Lower lobe of right lung (tissue), 2 donors: ENCODE measurements around the gene VCL. TPM values are rescaled to one million over a fixed set of nuclear protein-coding genes. Genes with fewer than 3 reads are reported as not detected.
A peak's percentile ranks its signal among the peaks of the same experiment; 100 is the strongest.

ENCODE experiments used
- ATAC-seq, 2 donors: fragments of 200-7000 bp; cut with Tn5 transposase; one replicate each; pipeline ENCODE4 v1.9.1; 2020 to 2022; ENCODE audit warnings: mild to moderate bottlenecking in 2 of 2, moderate library complexity in 2 of 2
- DNase-seq: peaks from one replicate; pipeline ENCODE4 v3.0.0-alpha.2; 2020
- H3K27ac ChIP-seq: fragments of 200-600 bp; one replicate; pipeline ENCODE4 v1.8.0; 2022
- H3K27me3 ChIP-seq: fragments of 200-600 bp; one replicate; pipeline ENCODE4 v1.8.0; 2022; ENCODE audit warnings: low read depth
- H3K36me3 ChIP-seq: fragments of 200-600 bp; one replicate; pipeline ENCODE4 v1.8.0; 2022; ENCODE audit warnings: mild to moderate bottlenecking
- H3K4me1 ChIP-seq: fragments of 200-600 bp; one replicate; pipeline ENCODE4 v1.8.0; 2022
- H3K4me3 ChIP-seq: fragments of 200-600 bp; one replicate; pipeline ENCODE4 v1.8.0; 2022; ENCODE audit warnings: mild to moderate bottlenecking
- H3K9me3 ChIP-seq: fragments of 200-600 bp; one replicate; pipeline ENCODE4 v1.8.0; 2022
- CTCF ChIP-seq: fragments of 200-600 bp; IDR thresholded peaks from one replicate; pipeline ENCODE4 v1.8.0; 2022; ENCODE audit warnings: antibody characterized with exemption, mild to moderate bottlenecking
- intact Hi-C: fragments of 100-400 bp; cut with DNase I; formaldehyde crosslinking; loops from one replicate; pipeline ENCODE4 v1.11.0; 2022
- total RNA-seq: library from RNA; stranded (reverse); fragmentation: NEBNext Ultra II Directional; extraction: Animal tissue kit (Norgen Biotek cat#: 25700); gene quantifications from one replicate; pipeline ENCODE4 v1.2.1, GENCODE V29; 2021
- donor health status: DM: no; HTN: yes; CAD: no; lungs with severe emphysema.

VCL gene
- total RNA-seq, 1 donor from 2014 or later, result 106 TPM

GRCh38 chr10:74051736-74052342, 53.9 kb downstream of the VCL start:
- H3K9me3 ChIP-seq, result no peaks in the 10 kb centered on the region
- no peaks in the 10 kb centered on the region for H3K27me3 ChIP-seq
- ATAC-seq (no peak), DNase-seq (no peak)
- H3K4me1 ChIP-seq, result peaks cover 56% of the 10 kb centered on the region
- H3K36me3 ChIP-seq, result no peaks in the 10 kb centered on the region
- H3K27ac ChIP-seq, result peak overlapping the region; percentile 13
- TF ChIP-seq CTCF, result no peak
- intact Hi-C loops, result no loop called here
- no peak overlapping the region for H3K4me3 ChIP-seq

DNA sequence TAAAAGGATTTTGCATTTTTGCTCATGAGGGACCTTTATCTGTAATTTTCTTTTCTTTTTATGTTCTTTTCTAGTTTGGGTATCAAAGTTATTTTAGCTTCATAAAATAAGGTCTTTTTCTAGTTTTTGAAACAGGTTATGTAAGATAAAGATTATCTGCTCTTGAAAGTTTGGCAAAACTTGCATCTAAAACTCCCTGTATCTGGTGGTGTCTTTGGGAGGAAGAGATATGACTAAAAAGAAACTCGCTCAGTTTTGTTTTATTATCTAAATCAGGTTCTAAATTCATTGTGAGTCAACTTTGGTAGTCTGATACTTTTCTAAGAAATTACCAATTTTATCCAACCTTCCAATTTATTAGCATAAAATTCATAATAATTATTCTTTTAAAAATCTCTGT, 55.1 kb downstream of the VCL start:
- H3K27ac ChIP-seq, result no peak overlapping the region

GRCh38 chr10:74055383-74056049, 57.6 kb downstream of the VCL start:
- no peak for ATAC-seq
- no peak for TF ChIP-seq CTCF
- H3K4me1 ChIP-seq, result peaks cover 50% of the 10 kb centered on the region
- H3K4me3 ChIP-seq, result no peak overlapping the region
- H3K36me3 ChIP-seq, result no peaks in the 10 kb centered on the region
- H3K9me3 ChIP-seq, result no peaks in the 10 kb centered on the region
- no peaks in the 10 kb centered on the region for H3K27me3 ChIP-seq
- DNase-seq, result no peak
- intact Hi-C loops, result no loop called here
- peak overlapping the region; percentile 69 for H3K27ac ChIP-seq

More for the DNA sequence above, 55.1 kb downstream of the VCL start:
- no peaks in the 10 kb centered on the region for H3K9me3 ChIP-seq
- H3K4me3 ChIP-seq, result no peak overlapping the region
- H3K36me3 ChIP-seq, result no peaks in the 10 kb centered on the region
- H3K27me3 ChIP-seq, result no peaks in the 10 kb centered on the region
- TF ChIP-seq CTCF, result no peak
- intact Hi-C loops, result no loop called here
- no peak for ATAC-seq
- DNase-seq, result no peak
- peaks cover 56% of the 10 kb centered on the region for H3K4me1 ChIP-seq

GRCh38 chr10:74056050-74056818, 58.3 kb downstream of the VCL start:
- no peaks in the 10 kb centered on the region for H3K27me3 ChIP-seq
- H3K27ac ChIP-seq, result peak overlapping the region; percentile 69
- no peak overlapping the region for H3K4me3 ChIP-seq
- DNase-seq (no peak), ATAC-seq (peak; percentile 88 to 89)
- intact Hi-C loops, result no loop called here
- H3K9me3 ChIP-seq, result no peaks in the 10 kb centered on the region
- no peak for TF ChIP-seq CTCF
- H3K4me1 ChIP-seq, result peaks cover 52% of the 10 kb centered on the region
- no peaks in the 10 kb centered on the region for H3K36me3 ChIP-seq

DNA sequence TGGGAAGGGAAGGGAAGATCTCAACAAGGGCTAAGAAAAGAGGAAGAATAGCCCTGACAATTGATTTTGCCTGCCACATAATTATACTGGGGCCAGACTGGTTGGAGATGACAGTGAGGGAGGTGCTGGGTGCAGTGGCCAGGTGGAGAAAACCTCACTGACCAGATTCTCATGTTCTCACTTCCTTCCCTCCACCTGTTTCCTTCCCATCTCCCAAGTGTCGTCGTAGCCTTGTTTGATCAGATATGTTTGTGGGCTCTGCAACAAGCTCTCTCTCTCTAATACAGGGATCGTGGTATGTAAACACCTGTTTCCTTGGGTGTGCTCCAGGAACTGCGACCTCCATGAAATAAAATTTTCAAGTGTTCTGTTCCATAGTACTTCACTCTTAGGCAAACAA, 60.2 kb downstream of the VCL start:
- no peak for TF ChIP-seq CTCF
- intact Hi-C loops, result no loop called here
- Histone ChIP-seq H3K27me3 (no peaks in the 10 kb centered on the region), H3K36me3 (no peaks in the 10 kb centered on the region), H3K4me3 (no peak overlapping the region), H3K4me1 (peaks cover 54% of the 10 kb centered on the region), H3K27ac (peak overlapping the region; percentile 9), H3K9me3 (peaks cover 2% of the 10 kb centered on the region)
- ATAC-seq, result peak; percentile 15 to 25
- DNase-seq, result no peak
